T-helper 2 cell treated with Interferon-gamma antibody and Interleukin-4, amounts not matched to agents 5 μg/mL and 100 μg/mL, for 36 hours (primary cell): Measurements from ENCODE around the gene USP21.
A peak's percentile ranks its signal among the peaks of the same experiment; 100 is the strongest.

Experiments used
- DNase-seq: peaks from one replicate; pipeline ENCODE4 v3.0.0; 2021; ENCODE audit warnings: low spot score
- H3K27ac Mint-ChIP-seq: one replicate; pipeline ENCODE4 v1.8.0; 2021; ENCODE audit warnings: mild to moderate bottlenecking, mixed read lengths
- H3K27me3 Mint-ChIP-seq: one replicate; pipeline ENCODE4 v1.8.0; 2021; ENCODE audit warnings: low read depth, mixed read lengths
- H3K36me3 Mint-ChIP-seq: one replicate; pipeline ENCODE4 v1.8.0; 2021; ENCODE audit warnings: low read depth, mixed read lengths
- H3K4me1 Mint-ChIP-seq: one replicate; pipeline ENCODE4 v1.8.0; 2021; ENCODE audit warnings: low read depth, mixed read lengths
- H3K4me3 Mint-ChIP-seq: one replicate; pipeline ENCODE4 v1.8.0; 2022; ENCODE audit warnings: mild to moderate bottlenecking, moderate library complexity, mixed read lengths
- H3K9me3 Mint-ChIP-seq: one replicate; pipeline ENCODE4 v1.8.0; 2021; ENCODE audit warnings: mixed read lengths

The USP21 gene

DNA sequence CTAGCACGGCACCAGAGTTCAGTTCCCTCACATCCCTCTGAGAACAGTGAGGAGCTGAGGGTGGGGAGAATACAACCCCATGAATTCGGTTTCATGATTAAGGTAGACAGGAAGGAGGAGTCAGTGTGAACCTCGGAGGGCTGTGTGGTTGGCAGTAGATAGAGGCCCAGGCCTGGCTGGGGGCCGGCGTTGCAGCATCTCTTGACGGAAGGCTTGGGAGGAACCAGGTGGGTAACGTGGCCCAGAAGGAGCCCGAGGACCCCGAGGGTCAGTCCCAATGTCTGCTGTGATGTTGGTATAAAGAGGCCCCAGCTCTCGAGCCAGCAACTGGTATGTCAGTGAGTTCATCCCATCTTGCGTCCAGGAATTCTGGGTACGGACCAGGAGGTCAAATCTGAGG lies 12.4 kb downstream of the USP21 start:
- Mint-ChIP-seq H3K9me3 (no peaks in the 10 kb centered on the region), H3K4me3 (no peak overlapping the region), H3K4me1 (peaks cover 27% of the 10 kb centered on the region), H3K36me3 (peaks cover 59% of the 10 kb centered on the region), H3K27me3 (no peaks in the 10 kb centered on the region), H3K27ac (no peak overlapping the region)
- no peak for DNase-seq

DNA sequence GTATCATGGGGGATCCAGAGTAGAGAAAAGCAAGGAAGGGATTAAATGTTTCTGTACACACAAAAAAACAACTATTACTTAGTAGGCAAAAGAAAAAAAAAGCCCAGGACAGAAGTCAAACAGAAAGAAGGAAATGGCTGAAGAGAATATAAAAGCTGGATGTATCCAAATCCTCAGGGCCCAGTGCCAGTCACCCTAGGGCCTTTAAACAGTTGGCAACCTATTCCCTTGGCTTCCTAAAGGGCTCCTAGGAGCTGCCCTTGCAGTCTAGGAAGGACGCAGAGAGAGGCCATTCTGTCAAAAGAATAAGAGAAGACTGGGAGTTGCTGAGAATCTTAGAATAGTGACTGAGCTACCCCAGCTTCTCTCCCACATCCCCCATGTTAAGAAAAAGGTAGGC lies 13.0 kb downstream of the USP21 start:
- H3K27me3 Mint-ChIP-seq = no peaks in the 10 kb centered on the region
- H3K36me3 Mint-ChIP-seq = peaks cover 62% of the 10 kb centered on the region
- peaks cover 22% of the 10 kb centered on the region for H3K4me1 Mint-ChIP-seq
- H3K9me3 Mint-ChIP-seq = no peaks in the 10 kb centered on the region
- H3K27ac Mint-ChIP-seq = no peak overlapping the region
- DNase-seq = no peak
- no peak overlapping the region for H3K4me3 Mint-ChIP-seq

DNA sequence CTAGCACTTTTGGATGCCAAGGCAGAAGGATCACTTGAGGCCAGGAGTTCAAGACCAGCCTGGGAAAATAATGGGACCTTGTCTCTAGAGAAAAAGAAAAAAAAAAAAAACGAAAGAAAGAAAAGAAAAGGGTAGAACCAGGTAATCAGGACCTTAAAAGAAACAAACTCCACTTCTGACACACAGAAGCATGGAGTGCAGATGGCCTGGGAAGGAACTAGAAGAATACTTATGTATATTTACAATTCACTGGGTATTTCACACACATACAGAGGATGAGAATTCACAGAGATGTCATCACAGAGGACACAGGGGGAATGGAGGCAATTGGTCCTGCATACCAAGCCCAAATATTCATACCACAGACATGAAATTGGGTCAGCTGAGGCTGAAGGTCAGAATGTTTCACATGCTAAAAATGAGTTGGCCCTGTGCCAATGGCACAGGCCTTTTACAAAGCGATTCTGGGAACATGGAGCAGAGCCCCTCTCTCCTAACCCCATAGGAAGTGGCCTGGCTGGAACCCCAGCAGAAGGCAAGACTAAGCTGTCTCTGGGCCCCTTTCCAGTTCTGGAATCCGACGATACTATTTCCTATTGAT lies 13.6 kb downstream of the USP21 start:
- no peak for DNase-seq
- Mint-ChIP-seq H3K27ac (no peak overlapping the region), H3K9me3 (no peaks in the 10 kb centered on the region), H3K27me3 (no peaks in the 10 kb centered on the region), H3K4me1 (peaks cover 27% of the 10 kb centered on the region), H3K36me3 (peaks cover 62% of the 10 kb centered on the region), H3K4me3 (no peak overlapping the region)

DNA sequence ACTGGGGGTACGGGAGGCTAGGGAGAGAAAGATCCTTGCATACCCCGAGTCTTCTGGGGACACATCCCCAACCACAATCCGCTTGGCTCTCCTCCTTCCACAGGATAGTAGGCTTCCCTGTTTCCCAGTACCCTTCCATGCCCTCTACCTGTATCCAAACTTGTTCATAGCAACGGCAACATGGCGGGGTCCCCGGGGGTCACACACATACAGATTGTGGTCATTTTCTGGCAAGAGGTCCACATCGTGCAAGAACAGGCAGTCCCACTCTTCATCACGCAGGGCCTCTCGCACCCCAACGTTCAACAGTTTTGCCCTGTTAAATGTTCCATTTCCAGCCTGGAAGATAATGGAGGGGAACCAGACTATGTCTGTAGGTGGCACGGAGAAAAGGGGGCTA lies 14.4 kb downstream of the USP21 start:
- Mint-ChIP-seq H3K9me3 (no peaks in the 10 kb centered on the region), H3K27me3 (no peaks in the 10 kb centered on the region), H3K4me1 (peaks cover 28% of the 10 kb centered on the region), H3K4me3 (no peak overlapping the region), H3K27ac (peak overlapping the region; percentile 13), H3K36me3 (peaks cover 58% of the 10 kb centered on the region)
- DNase-seq = no peak

DNA sequence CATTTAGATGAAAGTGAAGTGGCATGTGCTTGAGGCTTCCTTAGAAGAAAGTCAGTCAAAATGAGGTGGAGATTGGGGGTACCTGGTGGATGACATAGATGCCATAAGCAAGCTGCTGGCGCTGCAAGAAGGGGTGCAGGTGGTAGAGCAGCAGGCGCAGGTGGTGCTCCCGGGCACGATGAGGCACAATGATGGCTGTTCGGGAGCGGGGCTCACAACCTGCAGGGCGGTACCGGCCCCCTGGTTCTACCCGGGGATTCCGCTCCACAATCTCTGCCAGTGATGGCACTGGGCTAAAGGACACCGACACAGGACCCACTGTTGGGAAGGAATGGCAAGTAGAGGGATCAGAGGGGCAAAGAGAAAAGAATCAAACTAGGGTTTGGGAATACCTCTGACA lies 15.6 kb downstream of the USP21 start:
- no peak for DNase-seq
- no peaks in the 10 kb centered on the region for H3K9me3 Mint-ChIP-seq
- H3K4me3 Mint-ChIP-seq = peak overlapping the region; percentile 32
- H3K4me1 Mint-ChIP-seq = peaks cover 29% of the 10 kb centered on the region
- no peaks in the 10 kb centered on the region for H3K27me3 Mint-ChIP-seq
- peaks cover 54% of the 10 kb centered on the region for H3K36me3 Mint-ChIP-seq
- H3K27ac Mint-ChIP-seq = peak overlapping the region; percentile 100

DNA sequence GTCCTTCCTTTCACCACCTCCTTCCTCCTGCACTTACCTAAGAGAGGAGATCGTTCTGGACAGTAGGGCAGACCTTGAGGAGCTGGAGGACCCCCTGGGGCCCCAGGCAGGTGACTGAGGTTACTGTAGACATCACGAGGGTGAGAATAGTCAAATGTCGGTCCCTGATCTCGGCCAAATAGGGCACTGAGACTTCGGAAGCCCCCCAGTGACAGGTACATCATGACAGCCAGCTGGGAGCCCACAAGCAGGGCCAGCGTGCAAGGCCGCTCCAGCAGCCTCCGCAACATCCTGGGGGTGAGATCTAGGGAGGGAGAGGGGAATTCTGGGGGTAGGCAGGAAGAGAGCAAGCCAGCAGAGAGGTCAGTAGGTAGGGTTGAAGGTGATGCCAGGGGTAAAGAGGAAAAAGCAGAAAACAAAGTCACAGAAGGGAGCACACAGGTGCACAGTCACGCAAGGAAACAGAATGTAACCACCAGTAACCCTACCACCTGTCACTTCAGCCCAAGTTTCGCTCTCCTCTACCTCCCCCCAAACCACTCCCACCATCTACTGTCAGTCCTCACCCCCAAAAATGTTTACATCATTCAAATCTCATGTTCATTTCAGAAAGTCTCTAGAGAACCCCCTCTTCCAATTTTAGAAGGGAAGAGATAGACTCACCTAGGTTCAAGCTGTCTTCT lies 16.6 kb downstream of the USP21 start:
- H3K27ac Mint-ChIP-seq = peak overlapping the region; percentile 100
- no peak for DNase-seq
- H3K4me3 Mint-ChIP-seq = peak overlapping the region; percentile 100
- peaks cover 48% of the 10 kb centered on the region for H3K36me3 Mint-ChIP-seq
- H3K27me3 Mint-ChIP-seq = no peaks in the 10 kb centered on the region
- no peaks in the 10 kb centered on the region for H3K9me3 Mint-ChIP-seq
- peaks cover 38% of the 10 kb centered on the region for H3K4me1 Mint-ChIP-seq

DNA sequence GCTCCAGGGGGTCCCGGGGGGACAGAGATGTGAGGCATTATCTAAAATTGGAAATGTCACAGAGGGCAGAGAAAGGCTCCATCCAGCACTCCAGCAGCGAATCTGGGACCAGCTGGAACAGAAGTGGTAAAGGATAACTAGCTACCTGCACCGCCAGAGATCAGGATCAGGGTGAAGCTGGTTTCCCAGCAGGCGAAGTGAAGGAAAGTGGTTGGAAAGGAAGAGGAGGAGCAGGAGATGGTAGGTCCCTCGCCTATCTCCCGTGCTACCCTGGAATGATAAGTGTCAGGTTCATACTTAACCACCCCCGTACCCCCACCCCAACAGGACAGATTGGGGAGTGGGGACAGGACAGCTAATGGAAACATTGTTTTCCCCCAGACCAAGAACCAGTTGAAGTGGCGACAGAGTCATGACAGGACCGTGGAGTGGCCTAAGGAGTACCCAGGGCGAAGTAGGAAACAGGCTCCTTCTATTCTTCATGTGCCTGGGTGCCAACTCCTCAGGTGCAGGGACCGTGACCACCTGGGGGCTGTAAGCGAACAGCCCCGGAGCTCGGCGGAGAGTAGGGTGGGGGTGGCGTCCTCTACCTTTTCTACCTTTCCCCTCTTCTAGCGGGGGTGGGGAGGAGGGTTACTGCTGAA lies 17.3 kb downstream of the USP21 start:
- Mint-ChIP-seq H3K27ac (peak overlapping the region; percentile 100), H3K9me3 (no peaks in the 10 kb centered on the region), H3K27me3 (no peaks in the 10 kb centered on the region), H3K4me3 (peak overlapping the region; percentile 100), H3K36me3 (peaks cover 43% of the 10 kb centered on the region), H3K4me1 (peaks cover 41% of the 10 kb centered on the region)
- DNase-seq = no peak

DNA sequence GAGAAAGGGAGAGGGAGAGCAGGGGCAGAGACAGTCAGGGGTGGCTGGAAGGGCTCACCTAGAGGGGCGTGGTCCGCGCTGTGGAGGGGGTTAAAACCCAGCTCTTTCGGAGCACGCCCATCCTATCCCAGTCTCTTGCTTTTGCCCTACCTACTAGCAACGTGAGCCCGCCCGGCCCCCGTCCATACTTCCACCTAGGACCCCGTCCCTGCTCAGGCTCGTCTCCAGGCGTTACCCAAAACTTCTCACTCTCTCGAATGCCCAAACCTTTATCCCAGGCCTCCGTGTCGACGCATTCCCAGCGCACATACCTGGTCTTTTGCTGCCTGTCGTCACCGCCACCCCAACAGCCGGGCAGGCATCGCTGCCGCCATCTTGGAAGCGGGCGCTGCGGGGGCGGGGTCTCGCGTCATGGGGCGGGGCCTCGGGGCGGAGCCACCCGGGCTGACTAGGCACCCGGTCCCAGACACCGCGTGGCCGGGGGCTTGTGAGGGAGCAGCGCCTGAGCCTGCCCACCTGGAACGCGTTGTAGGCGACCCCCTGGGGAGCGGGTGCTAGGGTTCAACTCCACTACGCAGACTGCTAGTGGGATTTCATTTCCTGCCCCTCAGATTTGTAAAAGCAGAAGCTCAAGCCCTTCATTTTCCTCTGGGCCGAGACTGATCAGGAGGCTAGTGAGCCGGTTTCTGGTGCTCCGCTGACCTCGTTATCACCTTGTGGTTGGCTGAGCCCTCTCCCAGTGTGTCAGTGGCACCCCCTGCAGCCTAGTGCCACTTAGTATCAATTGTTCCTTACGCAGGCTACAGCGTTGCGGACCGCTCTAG lies 18.0 kb downstream of the USP21 start, which contains the start of gene B4GALT3:
Gene B4GALT3 (minus strand): TSS at position 396 of the 824 bp plus-strand sequence. CDS start 1,447 bp downstream, outside the sequence.
- DNase-seq = peak; percentile 91
- H3K4me1 Mint-ChIP-seq = peaks cover 45% of the 10 kb centered on the region
- H3K27ac Mint-ChIP-seq = peak within 1 kb of the TSS; percentile 100
- H3K9me3 Mint-ChIP-seq = no peaks in the 10 kb centered on the region
- H3K4me3 Mint-ChIP-seq = peak within 1 kb of the TSS; percentile 100
- peaks cover 43% of the 10 kb centered on the region for H3K36me3 Mint-ChIP-seq
- H3K27me3 Mint-ChIP-seq = no peaks in the 10 kb centered on the region

DNA sequence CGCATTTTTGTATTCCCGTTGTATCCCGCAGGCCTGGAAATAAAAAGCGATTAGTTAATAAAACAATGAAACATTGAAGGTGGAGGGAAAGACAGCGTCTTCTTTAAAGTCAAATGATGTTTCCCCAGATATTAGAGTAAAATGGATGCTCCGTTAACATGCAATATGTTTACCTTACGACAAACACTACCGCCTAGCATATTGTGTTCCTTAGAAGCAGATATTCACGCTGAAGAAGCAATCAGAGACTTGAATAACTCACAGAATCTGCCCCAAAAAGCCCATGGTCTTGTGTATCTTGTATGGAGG lies 18.6 kb downstream of the USP21 start:
- H3K36me3 Mint-ChIP-seq = peaks cover 40% of the 10 kb centered on the region
- no peaks in the 10 kb centered on the region for H3K9me3 Mint-ChIP-seq
- peak overlapping the region; percentile 100 for H3K27ac Mint-ChIP-seq
- H3K27me3 Mint-ChIP-seq = no peaks in the 10 kb centered on the region
- peaks cover 49% of the 10 kb centered on the region for H3K4me1 Mint-ChIP-seq
- H3K4me3 Mint-ChIP-seq = peak overlapping the region; percentile 100
- no peak for DNase-seq

DNA sequence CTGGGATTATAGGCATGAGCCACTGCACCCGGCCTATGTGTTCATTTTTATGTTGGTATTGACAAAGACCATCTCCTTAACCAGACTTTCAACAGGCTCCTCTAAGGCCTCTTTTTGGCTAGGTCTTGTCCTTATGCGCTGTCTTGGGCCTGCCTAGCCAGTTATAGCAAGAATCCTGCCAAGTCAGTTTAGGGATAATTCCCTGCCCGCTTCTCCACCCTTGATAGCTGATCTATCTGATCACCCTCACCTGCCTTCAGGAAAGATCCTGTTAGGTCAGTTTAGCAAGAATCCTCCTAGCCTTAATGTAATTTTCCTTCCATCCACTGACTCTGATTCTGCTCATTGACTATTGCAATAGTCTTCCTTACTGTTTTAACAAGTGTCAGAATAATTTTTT lies 20.4 kb downstream of the USP21 start:
- peaks cover 60% of the 10 kb centered on the region for H3K4me1 Mint-ChIP-seq
- H3K27me3 Mint-ChIP-seq = no peaks in the 10 kb centered on the region
- H3K9me3 Mint-ChIP-seq = no peaks in the 10 kb centered on the region
- H3K36me3 Mint-ChIP-seq = peaks cover 28% of the 10 kb centered on the region
- no peak overlapping the region for H3K4me3 Mint-ChIP-seq
- no peak overlapping the region for H3K27ac Mint-ChIP-seq
- no peak for DNase-seq

DNA sequence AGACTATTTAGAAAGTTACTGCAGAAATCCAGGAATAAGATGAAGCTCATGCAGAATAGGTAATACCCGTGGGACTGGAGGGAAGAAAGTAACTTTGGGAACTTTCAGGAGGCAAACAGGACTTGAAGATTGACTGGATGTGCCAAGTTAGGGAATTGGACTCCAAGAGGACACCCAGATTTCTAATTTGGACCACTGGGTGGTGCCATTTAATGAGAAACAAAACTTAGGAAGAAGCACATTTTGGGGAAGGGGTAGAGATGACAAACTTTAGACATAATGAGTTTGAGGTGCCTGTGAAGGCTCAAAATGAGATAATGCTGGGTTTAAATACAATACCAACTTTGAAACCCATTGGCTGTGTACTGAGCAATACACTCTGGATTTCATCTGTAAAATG lies 21.3 kb downstream of the USP21 start:
- no peaks in the 10 kb centered on the region for H3K27me3 Mint-ChIP-seq
- no peak for DNase-seq
- peaks cover 19% of the 10 kb centered on the region for H3K36me3 Mint-ChIP-seq
- H3K4me1 Mint-ChIP-seq = peaks cover 62% of the 10 kb centered on the region
- peak overlapping the region; percentile 2 for H3K4me3 Mint-ChIP-seq
- H3K9me3 Mint-ChIP-seq = no peaks in the 10 kb centered on the region
- peak overlapping the region; percentile 64 for H3K27ac Mint-ChIP-seq

DNA sequence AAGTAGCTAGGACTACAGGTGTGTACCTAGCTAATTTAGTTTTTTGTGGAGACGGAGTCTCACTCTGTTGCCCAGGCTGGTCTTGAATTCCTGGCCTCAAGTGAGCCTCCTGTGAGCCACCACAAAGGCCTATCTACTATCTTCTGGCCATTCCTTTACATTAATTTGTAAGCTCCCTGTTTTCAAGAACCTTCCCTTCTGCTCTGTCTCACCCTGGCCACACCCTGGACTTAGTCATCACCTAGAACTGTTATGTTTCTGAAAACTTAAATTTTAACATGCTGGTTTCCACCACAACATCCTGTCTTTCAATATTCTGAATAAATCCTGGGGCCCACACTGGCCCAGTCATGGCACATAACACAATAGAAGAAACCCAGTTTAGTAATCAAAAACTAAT lies 22.9 kb downstream of the USP21 start:
- Mint-ChIP-seq H3K36me3 (peaks cover 9% of the 10 kb centered on the region), H3K4me1 (peaks cover 64% of the 10 kb centered on the region), H3K4me3 (peak overlapping the region; percentile 67), H3K27ac (peak overlapping the region; percentile 97), H3K27me3 (no peaks in the 10 kb centered on the region), H3K9me3 (no peaks in the 10 kb centered on the region)
- peak; percentile 73 for DNase-seq

DNA sequence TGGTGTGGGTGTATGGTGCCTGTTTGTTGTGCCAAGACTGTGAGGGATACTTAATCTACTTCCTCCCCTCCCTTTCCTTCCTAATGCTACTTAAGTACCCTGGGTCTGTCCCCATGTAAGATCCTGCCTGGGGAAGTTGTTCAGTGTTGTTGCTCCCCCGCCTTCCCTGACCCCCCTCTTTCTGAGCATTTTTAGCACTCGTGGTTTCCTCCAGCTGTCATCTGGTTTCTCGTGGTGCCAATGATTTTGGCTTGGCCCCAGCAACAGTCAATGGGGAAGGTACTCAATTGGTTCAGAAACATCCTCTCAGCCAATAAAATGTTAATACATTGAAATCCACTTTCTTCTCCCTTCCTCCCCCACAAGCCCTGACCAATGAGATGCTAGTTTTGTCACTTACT lies 26.0 kb downstream of the USP21 start:
- H3K27ac Mint-ChIP-seq = peak overlapping the region; percentile 98
- H3K4me3 Mint-ChIP-seq = peak overlapping the region; percentile 79
- H3K36me3 Mint-ChIP-seq = peaks cover 8% of the 10 kb centered on the region
- DNase-seq = peak; percentile 73
- H3K27me3 Mint-ChIP-seq = no peaks in the 10 kb centered on the region
- peaks cover 61% of the 10 kb centered on the region for H3K4me1 Mint-ChIP-seq
- H3K9me3 Mint-ChIP-seq = no peaks in the 10 kb centered on the region
